BLaER1 (cell line): ENCODE results near the gene MRPL41.

ENCODE experiments used
- H3K27ac ChIP-seq: shearing (Covaris generic); formaldehyde crosslinking; 2 replicates; pipeline ENCODE4 v1.8.1; 2022
- H3K27me3 ChIP-seq: shearing (Covaris generic); formaldehyde crosslinking; 2 replicates; pipeline ENCODE4 v1.8.1; 2022
- H3K36me3 ChIP-seq: shearing (Covaris generic); formaldehyde crosslinking; 2 replicates; pipeline ENCODE4 v1.8.1; 2022
- H3K4me1 ChIP-seq: shearing (Covaris generic); formaldehyde crosslinking; 2 replicates; pipeline ENCODE4 v1.8.1; 2022
- H3K4me2 ChIP-seq: shearing (Covaris generic); formaldehyde crosslinking; 2 replicates; pipeline ENCODE4 v1.8.1; 2022
- H3K4me3 ChIP-seq: shearing (Covaris generic); formaldehyde crosslinking; 2 replicates; pipeline ENCODE4 v1.8.1; 2022
- H3K9ac ChIP-seq: shearing (Covaris generic); formaldehyde crosslinking; 2 replicates; pipeline ENCODE4 v1.8.1; 2022
- H3K9me3 ChIP-seq: shearing (Covaris generic); formaldehyde crosslinking; 2 replicates; pipeline ENCODE4 v1.8.1; 2022
- H4K20me1 ChIP-seq: shearing (Covaris generic); formaldehyde crosslinking; 2 replicates; pipeline ENCODE4 v1.8.1; 2022
- Cebpa-rat ChIP-seq: shearing (Covaris generic); IDR thresholded peaks from 2 replicates; pipeline ENCODE4 v1.8.1; 2022

Gene MRPL41

GRCh38 chr9:137579259-137579604 lies 27.6 kb downstream of the MRPL41 start:
- Histone ChIP-seq H3K4me2 (peak overlapping the region; percentile 98), H3K4me1 (peaks cover 39% of the 10 kb centered on the region), H3K9me3 (no peaks in the 10 kb centered on the region), H4K20me1 (peaks cover 82% of the 10 kb centered on the region), H3K9ac (peak overlapping the region; percentile 93; the same call in 1 of the 2 replicates), H3K36me3 (peaks cover 74% of the 10 kb centered on the region), H3K27me3 (no peaks in the 10 kb centered on the region), H3K27ac (peak overlapping the region; percentile 88; the same call in 1 of the 2 replicates), H3K4me3 (peak overlapping the region; percentile 91; the same call in 1 of the 2 replicates)
- no peak for TF ChIP-seq Cebpa-rat

GRCh38 chr9:137580209-137580953 lies 28.7 kb downstream of the MRPL41 start:
- Histone ChIP-seq H3K9ac (0 out of 2 replicates have a peak overlapping the region, but pooled peaks have one; percentile 19), H3K4me2 (no peak overlapping the region), H3K27ac (no peak overlapping the region), H3K36me3 (peaks cover 74% of the 10 kb centered on the region), H3K4me3 (no peak overlapping the region), H3K9me3 (no peaks in the 10 kb centered on the region), H4K20me1 (peaks cover 82% of the 10 kb centered on the region), H3K4me1 (peaks cover 33% of the 10 kb centered on the region), H3K27me3 (no peaks in the 10 kb centered on the region)
- TF ChIP-seq Cebpa-rat: no peak

- Histone ChIP-seq H3K9ac (0 out of 2 replicates have a peak overlapping the region, but pooled peaks have one; percentile 29), H3K4me1 (peaks cover 27% of the 10 kb centered on the region), H3K36me3 (peaks cover 74% of the 10 kb centered on the region), H3K4me3 (no peak overlapping the region), H3K4me2 (no peak overlapping the region), H3K9me3 (no peaks in the 10 kb centered on the region), H3K27me3 (no peaks in the 10 kb centered on the region), H4K20me1 (peaks cover 82% of the 10 kb centered on the region), H3K27ac (no peak overlapping the region)
- TF ChIP-seq Cebpa-rat: no peak
Observed at GRCh38 chr9:137580954-137581322, 29.3 kb downstream of the MRPL41 start.

GRCh38 chr9:137581361-137582285 lies 29.9 kb downstream of the MRPL41 start:
- Histone ChIP-seq H3K27ac (no peak overlapping the region), H3K4me2 (no peak overlapping the region), H3K36me3 (peaks cover 74% of the 10 kb centered on the region), H3K9me3 (no peaks in the 10 kb centered on the region), H4K20me1 (peaks cover 81% of the 10 kb centered on the region), H3K9ac (0 out of 2 replicates have a peak overlapping the region, but pooled peaks have one; percentile 29), H3K4me1 (peaks cover 20% of the 10 kb centered on the region), H3K27me3 (no peaks in the 10 kb centered on the region), H3K4me3 (no peak overlapping the region)
- TF ChIP-seq Cebpa-rat: no peak

- Histone ChIP-seq H3K4me3 (no peak overlapping the region), H3K4me2 (no peak overlapping the region), H3K27ac (no peak overlapping the region), H4K20me1 (peaks cover 81% of the 10 kb centered on the region), H3K27me3 (no peaks in the 10 kb centered on the region), H3K4me1 (peaks cover 13% of the 10 kb centered on the region), H3K9me3 (no peaks in the 10 kb centered on the region), H3K36me3 (peaks cover 75% of the 10 kb centered on the region), H3K9ac (no peak overlapping the region)
- no peak for TF ChIP-seq Cebpa-rat
Observed at GRCh38 chr9:137582286-137582860, 30.7 kb downstream of the MRPL41 start.

GRCh38 chr9:137583347-137583746 lies 31.7 kb downstream of the MRPL41 start:
- Histone ChIP-seq H3K27ac (no peak overlapping the region), H4K20me1 (peaks cover 83% of the 10 kb centered on the region), H3K27me3 (no peaks in the 10 kb centered on the region), H3K9me3 (no peaks in the 10 kb centered on the region), H3K4me1 (peaks cover 10% of the 10 kb centered on the region), H3K9ac (peak overlapping the region; percentile 45; the same call in 1 of the 2 replicates), H3K36me3 (peaks cover 85% of the 10 kb centered on the region), H3K4me3 (no peak overlapping the region), H3K4me2 (no peak overlapping the region)
- no peak for TF ChIP-seq Cebpa-rat

- Histone ChIP-seq H4K20me1 (peaks cover 89% of the 10 kb centered on the region), H3K27ac (no peak overlapping the region), H3K4me1 (peaks cover 15% of the 10 kb centered on the region), H3K36me3 (peaks cover 91% of the 10 kb centered on the region), H3K27me3 (no peaks in the 10 kb centered on the region), H3K9ac (0 out of 2 replicates have a peak overlapping the region, but pooled peaks have one; percentile 45), H3K4me2 (no peak overlapping the region), H3K9me3 (no peaks in the 10 kb centered on the region), H3K4me3 (no peak overlapping the region)
- no peak for TF ChIP-seq Cebpa-rat
Observed at GRCh38 chr9:137583957-137584356, 32.3 kb downstream of the MRPL41 start.

- Histone ChIP-seq H3K9me3 (no peaks in the 10 kb centered on the region), H4K20me1 (peaks cover 79% of the 10 kb centered on the region), H3K27me3 (no peaks in the 10 kb centered on the region), H3K27ac (no peak overlapping the region), H3K9ac (0 out of 2 replicates have a peak overlapping the region, but pooled peaks have one; percentile 19), H3K4me1 (peaks cover 27% of the 10 kb centered on the region), H3K36me3 (peaks cover 72% of the 10 kb centered on the region), H3K4me2 (no peak overlapping the region), H3K4me3 (no peak overlapping the region)
- no peak for TF ChIP-seq Cebpa-rat
Observed at GRCh38 chr9:137586854-137587253, 35.2 kb downstream of the MRPL41 start.

- Histone ChIP-seq H3K4me1 (peaks cover 28% of the 10 kb centered on the region), H3K27ac (no peak overlapping the region), H3K36me3 (peaks cover 58% of the 10 kb centered on the region), H3K9me3 (no peaks in the 10 kb centered on the region), H3K4me2 (peak overlapping the region; percentile 92), H3K9ac (peak overlapping the region; percentile 95), H4K20me1 (peaks cover 64% of the 10 kb centered on the region), H3K27me3 (no peaks in the 10 kb centered on the region), H3K4me3 (no peak overlapping the region)
- no peak for TF ChIP-seq Cebpa-rat
Observed at GRCh38 chr9:137588311-137588710, 36.6 kb downstream of the MRPL41 start.
